HCT116 (cell line): ENCODE data around the gene CLEC4G. TPM values are rescaled to one million over a fixed set of nuclear protein-coding genes. Genes with fewer than 3 reads are reported as not detected.

Experiments used
- ATAC-seq: fragments of 200-7000 bp; cut with Tn5 transposase; 2 replicates; pipeline ENCODE4 v1.9.1; 2020; ENCODE audit warnings: mild to moderate bottlenecking, moderate library complexity
- BruUV-seq: library from RNA; stranded (reverse); fragments of 400-500 nt; replicated peaks from 2 replicates; lab custom pipeline; 2021; lab: Mats Ljungman, UMichigan
- CTCF ChIA-PET: fragments of 300-600 bp; sonication (Branson Sonifier 250); formaldehyde crosslinking; loops from one replicate; lab custom pipeline; 2021; ENCODE audit warnings: antibody characterized with exemption; lab: Charles Lee
- POLR2A ChIA-PET: fragments of 300-600, 350-600 bp; sonication (Branson Sonifier 250); formaldehyde crosslinking; loops from one replicate; lab custom pipeline; 2021; ENCODE audit warnings: antibody characterized with exemption; lab: Charles Lee
- RAD21 ChIA-PET, 2 experiments: fragments of 300-600 bp; sonication (Branson Sonifier 250); formaldehyde crosslinking; loops; one replicate each; lab custom pipeline; 2023; ENCODE audit warnings: low total read pairs in 2 of 2; ENCODE audit not compliant: uncharacterized antibody in 2 of 2, unreplicated experiment in 2 of 2, low non-redundant PET in 1 of 2; lab: Charles Lee
- DNase-seq: peaks from one replicate; pipeline ENCODE4 v3.0.0-alpha.2; 2010; ENCODE audit warnings: low read depth, low spot score
- H2AFZ ChIP-seq: fragments of 200-600 bp; shearing (Covaris generic), sonication (generic); 2 replicates; pipeline ENCODE4 v1.6.1; 2017; ENCODE audit warnings: low read depth, mixed run types, mixed read lengths, antibody characterized with exemption, low read length; ENCODE audit not compliant: poor library complexity, severe bottlenecking
- H3K27ac ChIP-seq: 2 replicates; pipeline ENCODE4 v1.5.1; 2012; ENCODE audit warnings: low read depth, low read length
- H3K27me3 ChIP-seq: fragments of 200-600 bp; sonication (generic); 2 replicates; pipeline ENCODE4 v1.6.1; 2016; ENCODE audit warnings: mixed run types, low read length, mixed read lengths; ENCODE audit not compliant: insufficient read depth
- H3K36me3 ChIP-seq, 2 experiments: fragments of 200-500 bp in 1 of 2; fragments of 200-600 bp in 1 of 2; sonication (Bioruptor generic) in 1 of 2; sonication (generic) in 1 of 2; 2 replicates each; pipeline versions ENCODE4 v1.5.1 to v1.6.1; 2014 to 2016; ENCODE audit warnings: low read length in 2 of 2, inconsistent platforms in 1 of 2, mixed read lengths in 1 of 2, mixed run types in 1 of 2; ENCODE audit not compliant: insufficient read depth in 2 of 2, control insufficient read depth in 1 of 2
- H3K4me1 ChIP-seq, 2 experiments: fragments of 200-600 bp in 1 of 2; sonication (generic) in 1 of 2; 2 replicates each; pipeline versions ENCODE4 v1.5.1 to v1.6.1; 2012 to 2017; ENCODE audit warnings: low read length in 2 of 2, inconsistent platforms in 1 of 2, mild to moderate bottlenecking in 1 of 2, mixed read lengths in 1 of 2, mixed run types in 1 of 2, moderate library complexity in 1 of 2; ENCODE audit not compliant: insufficient read depth in 2 of 2, control insufficient read depth in 1 of 2
- H3K4me2 ChIP-seq: fragments of 200-600 bp; sonication (generic); 2 replicates; pipeline ENCODE4 v1.6.1; 2017; ENCODE audit warnings: mixed run types, low read length, mixed read lengths
- H3K4me3 ChIP-seq, 2 experiments: fragments of 200-600 bp in 1 of 2; sonication (generic) in 1 of 2; replicated peaks in 1 of 2; 2 replicates each; pipeline ENCODE4 v1.5.1; 2011 to 2016; ENCODE audit warnings: low read length in 2 of 2, control low read depth in 1 of 2, low read depth in 1 of 2, mild to moderate bottlenecking in 1 of 2, mixed read lengths in 1 of 2, mixed run types in 1 of 2
- H3K79me2 ChIP-seq: fragments of 200-600 bp; sonication (generic); 2 replicates; pipeline ENCODE4 v1.6.1; 2017; ENCODE audit warnings: mild to moderate bottlenecking, mixed run types, low read length, moderate library complexity, mixed read lengths; ENCODE audit not compliant: insufficient read depth
- H3K9ac ChIP-seq: fragments of 200-600 bp; sonication (generic); 2 replicates; pipeline ENCODE4 v1.6.1; 2016; ENCODE audit warnings: low read length, mixed read lengths
- H3K9me2 ChIP-seq: fragments of 200-600 bp; sonication (generic), shearing (Covaris generic); 2 replicates; pipeline ENCODE4 v1.6.1; 2017; ENCODE audit warnings: mixed run types, mild to moderate bottlenecking, moderate library complexity; ENCODE audit not compliant: insufficient read depth
- H3K9me3 ChIP-seq, 2 experiments: fragments of 200-500 bp in 1 of 2; fragments of 200-600 bp in 1 of 2; sonication (Bioruptor generic) in 1 of 2; sonication (generic) in 1 of 2; 2 replicates each; pipeline ENCODE4 v1.6.1; 2014 to 2017; ENCODE audit warnings: low read length in 2 of 2, mixed read lengths in 2 of 2, inconsistent platforms in 1 of 2, low read depth in 1 of 2, mild to moderate bottlenecking in 1 of 2, mixed run types in 1 of 2, moderate library complexity in 1 of 2; ENCODE audit not compliant: control insufficient read depth in 1 of 2, insufficient read depth in 1 of 2
- H4K20me1 ChIP-seq: fragments of 200-600 bp; sonication (generic), shearing (Covaris generic); 2 replicates; pipeline ENCODE4 v1.6.1; 2017; ENCODE audit warnings: mixed run types, mild to moderate bottlenecking, moderate library complexity; ENCODE audit not compliant: insufficient read depth
- CTCF ChIP-seq, 3 experiments: fragments of 200-600 bp in 1 of 3; sonication (generic) in 1 of 3; IDR thresholded peaks in 2 of 3; conservative IDR thresholded peaks in 1 of 3; 2 replicates each; pipeline ENCODE4 v1.5.1; 2012 to 2017; ENCODE audit warnings: low read depth in 2 of 3, low read length in 2 of 3, antibody characterized with exemption in 1 of 3, borderline replicate concordance in 1 of 3, control low read depth in 1 of 3, mild to moderate bottlenecking in 1 of 3, mixed read lengths in 1 of 3, mixed run types in 1 of 3, moderate library complexity in 1 of 3; ENCODE audit not compliant: insufficient read depth in 1 of 3
- EGR1 ChIP-seq: IDR thresholded peaks from 2 replicates; pipeline ENCODE4 v1.6.1; 2012; ENCODE audit warnings: low read depth
- ELF1 ChIP-seq: IDR thresholded peaks from 2 replicates; pipeline ENCODE4 v1.6.1; 2012; ENCODE audit warnings: low read depth, borderline replicate concordance
- EZH2 ChIP-seq: fragments of 200-600 bp; sonication (generic); IDR thresholded peaks from 2 replicates; pipeline ENCODE4 v1.6.1; 2017; ENCODE audit warnings: antibody characterized with exemption, mixed run types
- EZH2phosphoT487 ChIP-seq: fragments of 200-600 bp; IDR thresholded peaks from 2 replicates; pipeline ENCODE4 v1.6.1; 2018; ENCODE audit warnings: antibody characterized with exemption, borderline replicate concordance
- FOSL1 ChIP-seq: IDR thresholded peaks from 2 replicates; pipeline ENCODE4 v1.6.1; 2012; ENCODE audit warnings: low read depth
- JUND ChIP-seq: IDR thresholded peaks from 2 replicates; pipeline ENCODE4 v1.6.1; 2012
- MAX ChIP-seq: IDR thresholded peaks from 2 replicates; pipeline ENCODE4 v1.6.1; 2012
- POLR2A ChIP-seq: IDR thresholded peaks from 2 replicates; pipeline ENCODE4 v1.7.0; 2011; ENCODE audit warnings: borderline replicate concordance; ENCODE audit not compliant: insufficient read depth, insufficient read length; ENCODE audit errors: extremely low read depth
- RAD21 ChIP-seq: IDR thresholded peaks from 2 replicates; pipeline ENCODE4 v1.6.1; 2012; ENCODE audit warnings: low read depth, mild to moderate bottlenecking
- SIN3A ChIP-seq: IDR thresholded peaks from 2 replicates; pipeline ENCODE4 v1.6.1; 2012; ENCODE audit warnings: low read depth
- SP1 ChIP-seq: IDR thresholded peaks from 2 replicates; pipeline ENCODE4 v1.6.1; 2012; ENCODE audit warnings: low read depth
- SRF ChIP-seq: IDR thresholded peaks from 2 replicates; pipeline ENCODE4 v1.6.1; 2012; ENCODE audit warnings: low read depth
- TCF7L2 ChIP-seq: IDR thresholded peaks from 2 replicates; pipeline ENCODE4 v1.7.0; 2011; ENCODE audit warnings: borderline replicate concordance, inconsistent platforms; ENCODE audit not compliant: insufficient read depth, insufficient read length; ENCODE audit errors: extremely low read depth
- YY1 ChIP-seq: IDR thresholded peaks from 2 replicates; pipeline ENCODE4 v1.6.1; 2011; ENCODE audit warnings: low read length, low read depth, moderate library complexity, mild to moderate bottlenecking; ENCODE audit not compliant: insufficient replicate concordance; ENCODE audit errors: extremely low read depth
- ZBTB33 ChIP-seq: IDR thresholded peaks from 2 replicates; pipeline ENCODE4 v1.6.1; 2011; ENCODE audit warnings: mild to moderate bottlenecking, low read length, moderate library complexity; ENCODE audit not compliant: insufficient replicate concordance; ENCODE audit errors: extremely low read depth
- ZNF274 ChIP-seq: fragments of 200-500 bp; sonication (Bioruptor generic); IDR thresholded peaks from 2 replicates; pipeline ENCODE4 v1.6.1; 2014; ENCODE audit warnings: mild to moderate bottlenecking, low read depth, low read length, inconsistent platforms
- intact Hi-C: fragments of 100-400 bp; cut with micrococcal nuclease; formaldehyde crosslinking; loops from 2 replicates; pipeline ENCODE4 v1.10.0; 2022
- total RNA-seq: library from RNA; stranded (reverse); gene quantifications from one replicate; pipeline ENCODE4 v1.2.1, GENCODE V29; 2021; ENCODE audit not compliant: unreplicated experiment
- TF ChIP-seq, protein P1 (sequence below): IDR thresholded peaks from 2 replicates; pipeline ENCODE4 v1.6.1; 2012

CLEC4G gene
- total RNA-seq, 1 experiment from 2014 or later = not detected

DNA sequence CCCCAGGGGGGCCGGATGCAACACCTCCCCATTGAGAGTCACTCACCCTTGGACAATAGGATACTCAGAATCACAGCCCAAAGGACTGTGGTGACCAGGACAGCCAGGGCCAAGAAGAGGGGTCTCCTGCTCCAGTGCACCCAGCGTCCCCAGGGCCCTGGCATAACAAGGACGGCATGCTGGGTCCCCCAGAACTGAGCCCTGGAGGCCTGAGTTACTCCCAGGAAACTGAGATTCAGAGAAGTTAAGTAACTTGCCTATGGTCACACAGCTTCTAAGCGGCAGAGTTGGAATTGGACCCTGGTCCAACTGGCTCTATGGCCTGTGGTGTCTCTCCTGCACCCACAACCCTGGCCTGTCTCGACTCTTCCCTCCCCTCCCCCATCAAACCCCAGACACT lies 295 bp downstream of the CLEC4G start:
- POLR2A ChIA-PET = no interaction called here

More for the DNA sequence above, 295 bp downstream of the CLEC4G start:
- DNase-seq (no peak), ATAC-seq (no peak)
- Histone ChIP-seq H2AFZ (no peak overlapping the region), H3K9me3 (no peaks in the 10 kb centered on the region), H3K36me3 (no peaks in the 10 kb centered on the region), H3K4me1 (no peaks in the 10 kb centered on the region), H4K20me1 (no peaks in the 10 kb centered on the region), H3K9ac (no peak overlapping the region), H3K4me3 (no peak overlapping the region), H3K27me3 (peaks cover 21% of the 10 kb centered on the region), H3K9me2 (no peaks in the 10 kb centered on the region), H3K79me2 (no peaks in the 10 kb centered on the region), H3K27ac (no peak overlapping the region), H3K4me2 (no peak overlapping the region)
- intact Hi-C loops = no loop called here
- TF ChIP-seq FOSL1 = no peak
- TF ChIP-seq ZNF274 = no peak
- TF ChIP-seq SRF = no peak
- TF ChIP-seq POLR2A = no peak
- TF ChIP-seq ZBTB33 = no peak
- no peak for TF ChIP-seq EGR1
- TF ChIP-seq MAX = no peak
- TF ChIP-seq, protein P1, sequence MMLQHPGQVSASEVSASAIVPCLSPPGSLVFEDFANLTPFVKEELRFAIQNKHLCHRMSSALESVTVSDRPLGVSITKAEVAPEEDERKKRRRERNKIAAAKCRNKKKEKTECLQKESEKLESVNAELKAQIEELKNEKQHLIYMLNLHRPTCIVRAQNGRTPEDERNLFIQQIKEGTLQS = no peak
- TF ChIP-seq SIN3A = no peak
- no peak for TF ChIP-seq RAD21
- TF ChIP-seq CTCF (IDR thresholded peaks at IDR 0.05 in 2 of 3, conservative IDR thresholded peaks at IDR 0.05 in 1 of 3; ENCODE audit: borderline replicate concordance in 1 of 3, insufficient read depth in 1 of 3, low read depth in 2 of 3, low read length in 2 of 3) = no peak
- no peak for TF ChIP-seq SP1
- TF ChIP-seq JUND = no peak
- no peak for TF ChIP-seq EZH2phosphoT487
- TF ChIP-seq EZH2 = no peak
- TF ChIP-seq YY1 = no peak
- TF ChIP-seq TCF7L2 = no peak
- no peak for TF ChIP-seq ELF1
- BruUV-seq = no TSS peak
- RAD21 ChIA-PET = no interaction called here
- CTCF ChIA-PET = no interaction called here
